K562 (cell line): ENCODE results near the gene GRPEL2. TPM values are rescaled to one million over a fixed set of nuclear protein-coding genes. Genes with fewer than 3 reads are reported as not detected.

ENCODE experiments used
- ATAC-seq: fragments of 200-7000 bp; cut with Tn5 transposase; 3 replicates; pipeline ENCODE4 v1.9.1; 2020; ENCODE audit warnings: moderate library complexity
- BruUV-seq: library from RNA; stranded (reverse); fragments of 400-500 nt; replicated peaks from 2 replicates; lab custom pipeline; 2021; lab: Mats Ljungman, UMichigan
- CTCF ChIA-PET: fragments of 300-600 bp; formaldehyde crosslinking; extraction: SDS; loops from one replicate; lab custom pipeline; 2021; ENCODE audit warnings: low intra/inter-chr PET ratio; lab: Yijun Ruan, JAX
- POLR2A ChIA-PET: fragments of 300-600, 350-650 bp; sonication (Branson Sonifier 250); formaldehyde crosslinking; extraction: SDS; loops from one replicate; lab custom pipeline; 2021; ENCODE audit warnings: antibody characterized with exemption, inconsistent platforms; lab: Yijun Ruan, JAX
- DNase-seq, 4 experiments: peaks; one replicate each; pipeline versions ENCODE4 v3.0.0 to v3.0.0-alpha.2; 2011 to 2018; ENCODE audit warnings: low spot score in 3 of 4, mixed read lengths in 3 of 4; ENCODE audit errors: extremely low read depth in 1 of 4
- FAIRE-seq: peaks from 2 replicates; lab custom pipeline; 2011; peaks lifted over from hg19 to GRCh38; lab: Jason Lieb, UNC
- H2AFZ ChIP-seq: 2 replicates; pipeline ENCODE4 v1.6.0; 2011; ENCODE audit warnings: low read depth, low read length, control low read depth, inconsistent platforms
- H3K27ac ChIP-seq: fragments of 200-600 bp; 3 replicates; pipeline ENCODE4 v1.8.0; 2011; ENCODE audit warnings: low read depth, mild to moderate bottlenecking, control low read depth, inconsistent platforms, low read length, moderate library complexity, mixed read lengths; ENCODE audit errors: extremely low read depth
- H3K27me3 ChIP-seq, 2 experiments: fragments of 300-600 bp in 1 of 2; 2 replicates in 1 of 2; 3 replicates in 1 of 2; pipeline versions ENCODE4 v1.6.0 to v1.8.0; 2011; ENCODE audit warnings: inconsistent platforms in 2 of 2, low read length in 2 of 2, mild to moderate bottlenecking in 1 of 2, mixed read lengths in 1 of 2, moderate library complexity in 1 of 2; ENCODE audit not compliant: control insufficient read depth in 2 of 2, insufficient read depth in 2 of 2
- H3K36me3 ChIP-seq: fragments of 300-600 bp; 3 replicates; pipeline ENCODE4 v1.8.0; 2011; ENCODE audit warnings: mild to moderate bottlenecking, low read length, inconsistent platforms; ENCODE audit not compliant: control insufficient read depth, insufficient read depth
- H3K4me1 ChIP-seq, 2 experiments: fragments of 200-600 bp in 1 of 2; replicated peaks in 1 of 2; 2 replicates in 1 of 2; 3 replicates in 1 of 2; pipeline versions ENCODE4 v1.5.1 to v1.8.0; 2011; ENCODE audit warnings: inconsistent platforms in 2 of 2, low read length in 2 of 2, mild to moderate bottlenecking in 1 of 2, mixed read lengths in 1 of 2, moderate library complexity in 1 of 2; ENCODE audit not compliant: control insufficient read depth in 2 of 2, insufficient read depth in 2 of 2
- H3K4me2 ChIP-seq: 2 replicates; pipeline ENCODE4 v1.6.1; 2011; ENCODE audit warnings: low read length, control low read depth, inconsistent platforms, mixed read lengths; ENCODE audit not compliant: insufficient read depth
- H3K4me3 ChIP-seq: fragments of 200-600 bp; sonication (generic), shearing (Covaris generic); 2 replicates; pipeline ENCODE4 v1.5.1; 2016; ENCODE audit warnings: control low read depth, inconsistent platforms
- H3K79me2 ChIP-seq: fragments of 200-600 bp; 3 replicates; pipeline ENCODE4 v1.8.0; 2011; ENCODE audit warnings: low read length, inconsistent platforms; ENCODE audit not compliant: control insufficient read depth, insufficient read depth
- H3K9ac ChIP-seq, 2 experiments: 2 replicates each; pipeline versions ENCODE4 v1.6.0 to v1.6.1; 2011; ENCODE audit warnings: low read depth in 2 of 2, low read length in 2 of 2, control low read depth in 1 of 2, inconsistent platforms in 1 of 2, mild to moderate bottlenecking in 1 of 2, mixed read lengths in 1 of 2; ENCODE audit not compliant: insufficient read depth in 1 of 2
- H3K9me1 ChIP-seq: one replicate; pipeline ENCODE4 v1.6.0; 2011; ENCODE audit warnings: inconsistent platforms, mild to moderate bottlenecking, low read length, moderate library complexity; ENCODE audit not compliant: control insufficient read depth, insufficient read depth
- H3K9me3 ChIP-seq: replicated peaks from 2 replicates; pipeline ENCODE4 v1.5.1; 2011; ENCODE audit warnings: low read depth, low read length, inconsistent platforms; ENCODE audit not compliant: control insufficient read depth, insufficient read depth
- H4K20me1 ChIP-seq: replicated peaks from 2 replicates; pipeline ENCODE4 v1.6.1; 2011; ENCODE audit warnings: low read length, inconsistent platforms, mixed read lengths; ENCODE audit not compliant: control insufficient read depth, insufficient read depth
- MLLT1 ChIP-seq, 2 experiments: fragments of 450-650 bp; IDR thresholded peaks; 2 replicates each; pipeline ENCODE4 v1.6.1; 2016
- NFE2 ChIP-seq: IDR thresholded peaks from 2 replicates; pipeline ENCODE4 v1.6.1; 2014; ENCODE audit warnings: antibody characterized with exemption, low read depth
- PATZ1 ChIP-seq: fragments of 250-450 bp; sonication (Bioruptor Pico); IDR thresholded peaks from 2 replicates; pipeline ENCODE4 v1.5.0; 2020; ENCODE audit warnings: mild to moderate bottlenecking, borderline replicate concordance
- SAP30 ChIP-seq: fragments of 200-600 bp; sonication (generic); IDR thresholded peaks from 2 replicates; pipeline ENCODE4 v1.6.1; 2012; ENCODE audit warnings: borderline replicate concordance, low read depth, mild to moderate bottlenecking, moderate library complexity, low read length, control low read depth, inconsistent platforms; ENCODE audit not compliant: insufficient read depth, poor library complexity, severe bottlenecking
- SRSF9 ChIP-seq: fragments of 200-400 bp; formaldehyde crosslinking; IDR thresholded peaks from 2 replicates; pipeline ENCODE4 v1.6.1; 2017; ENCODE audit warnings: low read depth, low read length, borderline replicate concordance
- ZBTB17 ChIP-seq: fragments of 450-650 bp; formaldehyde crosslinking; IDR thresholded peaks from 2 replicates; pipeline ENCODE4 v1.4.0; 2020; ENCODE audit warnings: mild to moderate bottlenecking
- ZNF12 ChIP-seq: sonication (generic); formaldehyde crosslinking; IDR thresholded peaks from 2 replicates; pipeline ENCODE4 v1.4.0; 2020; ENCODE audit warnings: mild to moderate bottlenecking, missing genetic modification reagents
- ZNF174 ChIP-seq: fragments of 250-450 bp; sonication (Bioruptor Pico); IDR thresholded peaks from 2 replicates; pipeline ENCODE4 v1.4.0; 2020; ENCODE audit warnings: mild to moderate bottlenecking
- ZNF280B ChIP-seq: fragments of 250-450 bp; sonication (Bioruptor Pico); IDR thresholded peaks from 2 replicates; pipeline ENCODE4 v1.5.1; 2021; ENCODE audit warnings: mild to moderate bottlenecking
- WGBS: fragments of 100-300 bp; shearing (Covaris generic); methylation state at CpG from one replicate; pipeline ENCODE4 v1.1.6; 2016; ENCODE audit warnings: low coverage, mixed read lengths; ENCODE audit not compliant: insufficient coverage; ENCODE audit errors: missing lambda C conversion rate; 5-methylcytosine and 5-hydroxymethylcytosine counted together
- in situ Hi-C: fragments of 300-500 bp; cut with MboI; formaldehyde crosslinking; loops from 4 replicates; pipeline ENCODE4 v1.15.0; 2018; ENCODE audit warnings: inconsistent platforms, mixed read lengths
- intact Hi-C: fragments of 100-400 bp; cut with micrococcal nuclease; formaldehyde crosslinking; loops from 2 replicates; pipeline ENCODE4 v1.14.2; 2022
- polyA plus RNA-seq, 8 experiments: library from polyadenylated mRNA; depleted of rRNA in 4 of 8; stranded (reverse) in 5 of 8; unstranded in 3 of 8; fragments of >200 nt; fragmentation: Nextera tagmentation in 2 of 8; fragmentation: Illumina TruSeq in 1 of 8; extraction: Ambion mirVana in 2 of 8; extraction: Trizol in 1 of 8; gene quantifications; 2 replicates each; pipeline versions ENCODE4 v1.2.1 to v1.2.3, GENCODE V29; 2011 to 2014; ENCODE audit warnings: inconsistent platforms in 1 of 8, missing spikeins in 1 of 8
- total RNA-seq, 7 experiments: library from RNA; depleted of rRNA in 6 of 7; stranded (reverse); fragments of >200 nt in 6 of 7; fragmentation: Illumina TruSeq in 2 of 7; extraction: Trizol in 2 of 7; gene quantifications; 2 replicates each; pipeline versions ENCODE4 v1.2.1 to v1.2.3, GENCODE V29; 2011 to 2021; ENCODE audit warnings: low replicate concordance in 1 of 7

GRPEL2 gene
- total and polyA plus RNA-seq, 9 of the 15 experiments (the other 6 are each of a cell fraction or from before 2014, with no cell fraction given), result 11.2 to 40.5 (median 25.8) TPM

GRCh38 chr5:149378241-149378820 is 33.0 kb downstream of the GRPEL2 start:
- ChIA-PET CTCF (interaction anchor here (0.6 kb wide), 1 partner anchor 8 kb away, joined by 3 read pairs; no protein-coding TSS in a partner anchor), POLR2A (interaction anchor here (1.2 kb wide), 1 partner anchor 85 kb away, joined by 3 read pairs; no protein-coding TSS in a partner anchor)
- BruUV-seq, result no TSS peak
- Histone ChIP-seq H3K27ac (no peak overlapping the region), H3K9ac (peak overlapping the region in 1 of 2 experiments; percentile 70; a peak in 1 of 4 replicates), H2AFZ (no peak overlapping the region), H3K79me2 (no peaks in the 10 kb centered on the region), H3K36me3 (no peaks in the 10 kb centered on the region), H3K9me3 (no peaks in the 10 kb centered on the region), H3K9me1 (no peaks in the 10 kb centered on the region), H3K4me3 (no peak overlapping the region), H3K4me2 (no peak overlapping the region), H3K27me3 (no peaks in the 10 kb centered on the region), H4K20me1 (no peaks in the 10 kb centered on the region), H3K4me1 (peaks cover 0 to 27% of the 10 kb centered on the region in 2 experiments; a peak in 3 of 5 replicates)
- WGBS, result 30% methylated on average over 4 of the region's 5 CpGs
- intact Hi-C loops (no loop called here), in situ Hi-C loops (no loop called here)
- no peak for DNase-seq
- FAIRE-seq, result no peak
- ATAC-seq, result no peak
- no peak for TF ChIP-seq ZNF280B (CRISPR knock-in tag)
- no peak for TF ChIP-seq ZBTB17 (CRISPR knock-in tag)
- no peak for TF ChIP-seq PATZ1 (CRISPR knock-in tag)
- no peak for TF ChIP-seq MLLT1 (IDR thresholded peaks at IDR 0.05)
- TF ChIP-seq SRSF9, result no peak
- no peak for TF ChIP-seq ZNF12 (CRISPR knock-in tag)
- no peak for TF ChIP-seq NFE2
- no peak for TF ChIP-seq SAP30
- TF ChIP-seq ZNF174 (CRISPR knock-in tag), result no peak
